Endothelial cell of umbilical vein (primary cell): Measurements from ENCODE around the gene SMIM24.

Experiments used
- EZH2 ChIP-seq: IDR thresholded peaks from 2 replicates; pipeline ENCODE4 v1.6.1; 2012; ENCODE audit warnings: borderline replicate concordance, low read depth, mild to moderate bottlenecking, moderate library complexity, low read length, inconsistent platforms; ENCODE audit not compliant: severe bottlenecking
- FOS ChIP-seq: IDR thresholded peaks from 2 replicates; pipeline ENCODE4 v1.6.1; 2011; ENCODE audit warnings: mild to moderate bottlenecking, low read length, moderate library complexity, borderline replicate concordance; ENCODE audit not compliant: insufficient read depth
- JUN ChIP-seq: IDR thresholded peaks from 2 replicates; pipeline ENCODE4 v1.6.1; 2011; ENCODE audit warnings: borderline replicate concordance, low read depth; ENCODE audit not compliant: insufficient read length, insufficient read depth
- MYC ChIP-seq: IDR thresholded peaks from one replicate; pipeline ENCODE4 v1.6.1; 2011; ENCODE audit warnings: mild to moderate bottlenecking, low read depth, low read length
- POLR2A ChIP-seq: IDR thresholded peaks from 2 replicates; pipeline ENCODE4 v1.6.1; 2012; ENCODE audit warnings: low read depth, mild to moderate bottlenecking, control low read depth, low read length
- POLR2AphosphoS5 ChIP-seq: IDR thresholded peaks from 2 replicates; pipeline ENCODE4 v1.6.1; 2012; ENCODE audit warnings: low read depth, mild to moderate bottlenecking, control low read depth, low read length, moderate library complexity; ENCODE audit not compliant: insufficient read depth
- TF ChIP-seq, protein P1 (sequence below), 2 donors: IDR thresholded peaks; 1 replicate in 1 of 2; 2 replicates in 1 of 2; pipeline ENCODE4 v1.5.1; 2011; ENCODE audit warnings: low read length in 2 of 2, mild to moderate bottlenecking in 2 of 2, moderate library complexity in 2 of 2, control low read depth in 1 of 2, inconsistent platforms in 1 of 2, low read depth in 1 of 2; ENCODE audit not compliant: insufficient read depth in 1 of 2; ENCODE audit errors: extremely low read depth in 1 of 2

DNA sequence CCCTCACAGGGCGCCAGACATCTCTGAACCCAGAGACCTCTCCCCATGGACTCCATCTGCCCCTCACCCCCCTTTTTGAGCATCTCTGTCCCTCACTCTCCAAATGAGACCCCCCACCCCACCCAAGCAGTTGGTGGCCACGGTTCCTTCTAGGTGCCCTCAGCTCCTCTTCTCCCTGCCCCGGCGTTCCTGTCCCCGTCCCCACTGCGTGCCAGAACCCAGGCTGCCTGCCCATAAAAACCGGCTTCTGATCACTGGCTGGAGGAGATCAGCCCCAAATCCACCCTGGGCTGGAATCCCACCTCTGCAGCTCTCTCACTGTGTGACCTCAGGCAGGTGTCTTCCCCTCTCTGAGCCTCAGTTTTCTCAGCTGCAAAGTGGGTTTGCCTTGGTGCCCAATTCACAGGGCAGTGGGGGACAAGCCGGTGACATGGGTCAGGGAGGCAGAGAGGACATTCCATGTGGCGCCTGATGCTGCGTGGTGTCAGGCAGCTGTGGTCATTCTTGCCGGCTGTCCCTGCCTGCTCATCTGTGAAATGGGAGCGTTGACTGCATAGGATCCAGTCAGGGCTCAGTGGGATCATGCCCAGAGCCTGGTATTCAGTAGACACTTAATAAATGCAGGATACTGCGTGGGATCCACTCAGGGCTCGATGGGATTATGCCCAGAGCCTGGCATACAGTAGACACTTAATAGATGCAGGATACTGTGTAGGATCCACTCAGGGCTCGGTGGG, 25.5 kb downstream of the SMIM24 start:
- no peak for TF ChIP-seq POLR2A
- TF ChIP-seq, protein P1, sequence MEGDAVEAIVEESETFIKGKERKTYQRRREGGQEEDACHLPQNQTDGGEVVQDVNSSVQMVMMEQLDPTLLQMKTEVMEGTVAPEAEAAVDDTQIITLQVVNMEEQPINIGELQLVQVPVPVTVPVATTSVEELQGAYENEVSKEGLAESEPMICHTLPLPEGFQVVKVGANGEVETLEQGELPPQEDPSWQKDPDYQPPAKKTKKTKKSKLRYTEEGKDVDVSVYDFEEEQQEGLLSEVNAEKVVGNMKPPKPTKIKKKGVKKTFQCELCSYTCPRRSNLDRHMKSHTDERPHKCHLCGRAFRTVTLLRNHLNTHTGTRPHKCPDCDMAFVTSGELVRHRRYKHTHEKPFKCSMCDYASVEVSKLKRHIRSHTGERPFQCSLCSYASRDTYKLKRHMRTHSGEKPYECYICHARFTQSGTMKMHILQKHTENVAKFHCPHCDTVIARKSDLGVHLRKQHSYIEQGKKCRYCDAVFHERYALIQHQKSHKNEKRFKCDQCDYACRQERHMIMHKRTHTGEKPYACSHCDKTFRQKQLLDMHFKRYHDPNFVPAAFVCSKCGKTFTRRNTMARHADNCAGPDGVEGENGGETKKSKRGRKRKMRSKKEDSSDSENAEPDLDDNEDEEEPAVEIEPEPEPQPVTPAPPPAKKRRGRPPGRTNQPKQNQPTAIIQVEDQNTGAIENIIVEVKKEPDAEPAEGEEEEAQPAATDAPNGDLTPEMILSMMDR (IDR thresholded peaks at IDR 0.05; ENCODE audit: extremely low read depth in 1 of 2, insufficient read depth in 1 of 2, low read depth in 1 of 2, low read length in 2 of 2): no peak
- TF ChIP-seq POLR2AphosphoS5: no peak
- TF ChIP-seq MYC: no peak
- no peak for TF ChIP-seq EZH2
- TF ChIP-seq JUN: no peak
- no peak for TF ChIP-seq FOS
